Activated CD8-positive, alpha-beta memory T cell treated with anti-CD3 and anti-CD28 coated beads for 36 hours (primary cell): ENCODE measurements around the gene MYOCD. TPM values are rescaled to one million over a fixed set of nuclear protein-coding genes. Genes with fewer than 3 reads are reported as not detected.

Source experiments
- CTCF ChIA-PET: fragments of 350-600 bp; sonication (Branson Sonifier 250); formaldehyde crosslinking; loops from one replicate; lab custom pipeline; 2021; ENCODE audit warnings: antibody characterized with exemption; lab: Charles Lee
- POLR2A ChIA-PET: fragments of 350-600 bp; sonication (Branson Sonifier 250); formaldehyde crosslinking; loops from one replicate; lab custom pipeline; 2021; ENCODE audit warnings: antibody characterized with exemption; lab: Charles Lee
- total RNA-seq, 2 experiments: library from RNA; stranded (reverse); gene quantifications; one replicate each; pipeline ENCODE4 v1.2.3, GENCODE V29; 2021

MYOCD gene
- total RNA-seq, 2 experiments from 2014 or later, result not detected

DNA sequence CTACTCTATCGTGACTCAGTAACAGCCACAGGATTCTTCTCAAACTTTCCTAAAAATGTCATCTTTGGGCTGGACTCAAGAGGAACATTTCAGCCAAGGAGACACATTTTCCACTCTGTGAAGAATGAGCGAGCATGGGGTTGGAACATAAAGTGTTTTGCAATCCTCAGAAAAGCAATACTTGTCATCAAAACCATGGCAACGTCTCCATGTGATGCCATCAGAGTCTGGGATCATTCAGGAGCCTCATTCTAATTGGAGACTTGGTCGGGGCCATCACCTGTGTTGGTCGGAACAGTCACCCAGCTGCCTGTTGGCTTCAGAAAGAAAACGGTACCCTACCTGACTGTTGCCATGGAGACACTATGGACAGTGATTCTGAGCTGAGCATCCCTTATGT lies 25.5 kb downstream of the MYOCD start:
- ChIA-PET POLR2A (no interaction called here), CTCF (no interaction called here)

DNA sequence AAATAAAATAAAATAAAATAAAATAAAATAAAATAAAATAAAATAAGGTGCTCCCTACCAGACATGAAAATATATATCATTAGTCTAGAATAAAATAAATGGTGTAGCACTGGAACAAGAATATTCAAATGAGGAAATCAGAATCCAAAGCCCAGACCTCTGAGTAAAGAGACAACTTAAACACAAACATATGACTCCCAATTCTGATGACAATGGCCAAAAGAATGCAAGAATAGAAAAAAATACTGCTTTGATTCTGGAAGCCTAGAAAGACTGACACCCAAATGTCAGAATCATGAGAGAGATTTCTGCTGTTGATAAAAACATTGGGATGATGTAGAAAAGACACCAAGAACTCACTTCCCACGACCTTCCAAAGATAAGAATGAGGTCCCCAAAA lies 27.9 kb downstream of the MYOCD start:
- CTCF ChIA-PET, result no interaction called here

DNA sequence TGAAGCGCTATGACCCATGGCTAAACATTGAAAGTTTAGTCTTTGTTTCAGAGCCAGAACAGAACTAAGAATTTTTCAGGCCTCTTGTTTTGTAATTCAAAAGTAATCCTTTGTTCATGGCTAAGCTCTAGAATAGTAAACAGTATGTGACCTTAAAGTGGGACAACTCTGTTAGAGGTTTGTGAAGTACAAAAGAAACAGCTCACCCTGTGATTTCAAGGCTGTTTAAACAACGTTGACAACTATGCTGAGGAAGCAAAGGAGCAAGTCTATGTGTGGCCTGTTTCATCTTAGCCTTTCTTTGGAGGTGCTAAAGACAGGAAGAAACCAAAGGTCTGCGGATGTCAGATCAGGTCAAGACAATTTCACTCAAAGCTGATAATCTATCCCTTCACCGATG lies 40.4 kb downstream of the MYOCD start:
- POLR2A ChIA-PET, result no interaction called here
- CTCF ChIA-PET, result interaction anchor here (0.6 kb wide), 1 partner anchor 43 kb away, joined by 3 read pairs; no protein-coding TSS in a partner anchor

More for the DNA sequence above, 27.9 kb downstream of the MYOCD start:
- POLR2A ChIA-PET, result no interaction called here

DNA sequence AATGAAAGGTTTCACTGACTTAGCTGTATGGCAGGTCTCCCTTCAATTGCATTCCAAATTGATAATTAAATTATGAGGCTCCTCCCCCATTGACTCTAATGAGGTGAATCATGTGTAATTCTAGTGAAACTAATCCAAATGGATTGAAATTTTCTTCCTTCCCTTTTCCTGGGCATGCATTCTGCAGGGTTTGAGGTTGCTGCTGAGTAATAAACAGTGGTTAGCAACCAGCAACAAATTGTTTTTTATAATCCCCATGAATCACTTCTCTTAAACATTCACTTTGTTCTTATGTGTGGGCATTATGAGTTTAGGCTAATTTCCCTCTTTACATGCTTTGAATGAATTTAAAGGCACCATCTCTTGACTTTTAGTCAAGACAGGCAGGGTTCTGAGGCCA lies 43.4 kb downstream of the MYOCD start:
- CTCF ChIA-PET, result no interaction called here
- POLR2A ChIA-PET, result no interaction called here

DNA sequence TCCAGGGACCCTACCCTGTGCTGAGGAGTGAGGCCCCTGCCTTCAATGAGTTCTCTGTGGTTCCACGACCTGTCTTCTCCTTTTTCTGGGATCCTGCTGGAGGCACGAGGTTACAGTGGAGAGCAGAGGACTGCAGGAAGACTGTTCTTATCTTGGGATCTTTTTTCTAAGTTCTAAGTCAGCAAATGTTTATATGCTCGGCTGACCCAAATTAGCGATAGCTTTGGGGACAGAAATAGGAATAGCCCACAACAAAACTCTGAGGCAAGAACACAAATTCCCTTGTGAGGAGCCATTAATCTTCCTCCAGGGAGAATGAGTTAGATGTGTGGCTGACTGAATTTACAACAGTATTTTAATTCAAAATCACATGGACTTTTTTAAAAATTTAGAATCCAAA lies 46.7 kb downstream of the MYOCD start:
- POLR2A ChIA-PET, result no interaction called here
- CTCF ChIA-PET, result no interaction called here

DNA sequence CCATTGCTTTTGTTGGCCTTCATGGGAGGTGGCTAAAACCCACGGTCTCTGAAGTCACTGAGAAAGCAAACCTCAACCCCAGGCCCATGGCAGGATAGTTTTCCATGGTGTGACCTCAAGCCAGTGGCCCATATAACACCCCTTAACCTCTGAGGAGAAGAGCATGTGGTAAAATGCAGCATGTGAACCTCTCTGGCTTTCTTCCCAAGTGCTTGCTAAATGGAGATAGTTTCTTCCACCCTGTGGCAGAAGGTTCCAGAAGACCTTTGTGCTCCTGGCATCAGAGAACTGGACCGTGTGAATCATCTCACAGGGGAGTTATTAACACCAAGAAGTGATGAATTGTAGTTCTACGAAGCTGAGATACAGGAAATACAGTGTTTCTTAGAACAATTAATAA lies 47.3 kb downstream of the MYOCD start:
- ChIA-PET CTCF (no interaction called here), POLR2A (no interaction called here)

DNA sequence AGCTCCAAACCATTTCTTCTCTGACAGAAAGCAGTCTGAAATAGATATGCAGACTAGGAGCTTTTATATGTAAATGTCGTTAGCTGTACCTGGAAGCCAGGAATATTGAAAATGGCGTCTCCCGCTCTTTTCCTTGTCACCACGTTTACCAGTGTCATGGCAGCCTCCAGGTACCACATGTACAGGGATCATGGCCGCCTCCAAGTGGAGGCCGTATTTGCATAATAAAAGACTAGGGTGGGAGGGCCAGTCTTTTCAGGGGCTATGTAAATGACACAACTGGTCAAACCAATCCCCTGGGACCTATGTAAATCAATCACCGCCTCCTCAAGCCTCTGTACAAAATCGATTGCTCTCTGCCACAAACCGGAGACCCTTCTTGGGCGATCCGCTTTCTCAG lies 54.3 kb downstream of the MYOCD start:
- ChIA-PET POLR2A (no interaction called here), CTCF (interaction anchor here (0.7 kb wide), 2 partner anchors 33 to 118 kb away, joined by 3 to 4 read pairs; no protein-coding TSS in a partner anchor)

DNA sequence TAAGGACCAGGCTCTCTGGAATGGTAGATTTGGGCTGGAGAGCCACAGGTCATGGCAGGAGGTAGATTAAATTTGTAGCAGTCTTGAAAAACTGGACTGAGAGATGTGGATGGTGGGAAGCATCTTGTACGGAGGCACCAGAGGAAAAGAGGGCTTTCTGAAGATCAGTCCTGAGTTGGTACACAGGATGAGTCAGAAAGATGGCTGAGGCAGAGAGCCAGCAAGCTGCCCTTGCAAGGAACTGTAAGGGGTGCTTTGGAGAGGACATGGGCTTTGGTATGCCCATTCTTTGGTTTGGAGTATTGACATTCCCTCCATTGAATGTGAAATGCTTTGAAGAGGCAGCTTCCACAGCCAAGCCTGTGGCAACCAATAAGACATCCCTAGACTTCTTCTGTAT lies 55.9 kb downstream of the MYOCD start:
- ChIA-PET CTCF (no interaction called here), POLR2A (no interaction called here)

DNA sequence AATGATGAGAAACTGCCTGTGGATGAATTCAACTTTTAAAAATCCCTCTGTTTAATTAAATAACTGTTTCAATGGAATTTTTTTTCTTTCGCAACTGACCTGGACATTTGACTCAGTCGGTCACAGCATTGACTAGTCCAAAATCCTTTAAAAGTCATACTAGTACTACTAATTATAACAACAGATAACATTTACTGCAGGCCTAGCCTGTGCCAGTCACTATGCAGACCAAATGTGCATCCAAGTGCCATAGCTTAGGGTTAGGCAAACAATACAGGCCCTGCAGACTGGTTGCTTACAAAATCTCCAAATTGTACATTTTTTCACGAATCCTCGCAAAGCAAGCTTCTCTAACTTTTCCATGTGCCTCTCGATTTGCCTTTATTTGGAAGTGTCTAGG lies 56.6 kb downstream of the MYOCD start:
- POLR2A ChIA-PET, result no interaction called here
- CTCF ChIA-PET, result no interaction called here

DNA sequence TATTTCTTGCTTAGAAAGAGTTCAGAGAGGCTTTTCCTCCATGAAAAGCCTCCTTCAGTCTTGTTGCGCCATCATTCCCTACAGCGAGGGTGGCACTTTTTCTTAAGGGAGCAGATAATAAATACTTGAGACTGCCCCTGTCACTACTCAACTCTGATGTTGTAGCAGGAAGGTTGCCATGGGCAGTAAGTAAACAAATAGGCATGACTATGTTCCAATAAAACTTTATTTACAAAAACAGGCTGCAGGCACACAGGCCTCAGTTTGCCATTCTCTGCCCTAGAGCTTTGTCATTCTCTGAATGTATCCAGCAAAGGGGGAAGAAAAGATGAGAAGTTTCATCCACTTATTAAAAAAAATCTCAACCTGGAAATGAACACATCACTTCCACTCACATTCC lies 60.4 kb downstream of the MYOCD start:
- ChIA-PET POLR2A (no interaction called here), CTCF (no interaction called here)

DNA sequence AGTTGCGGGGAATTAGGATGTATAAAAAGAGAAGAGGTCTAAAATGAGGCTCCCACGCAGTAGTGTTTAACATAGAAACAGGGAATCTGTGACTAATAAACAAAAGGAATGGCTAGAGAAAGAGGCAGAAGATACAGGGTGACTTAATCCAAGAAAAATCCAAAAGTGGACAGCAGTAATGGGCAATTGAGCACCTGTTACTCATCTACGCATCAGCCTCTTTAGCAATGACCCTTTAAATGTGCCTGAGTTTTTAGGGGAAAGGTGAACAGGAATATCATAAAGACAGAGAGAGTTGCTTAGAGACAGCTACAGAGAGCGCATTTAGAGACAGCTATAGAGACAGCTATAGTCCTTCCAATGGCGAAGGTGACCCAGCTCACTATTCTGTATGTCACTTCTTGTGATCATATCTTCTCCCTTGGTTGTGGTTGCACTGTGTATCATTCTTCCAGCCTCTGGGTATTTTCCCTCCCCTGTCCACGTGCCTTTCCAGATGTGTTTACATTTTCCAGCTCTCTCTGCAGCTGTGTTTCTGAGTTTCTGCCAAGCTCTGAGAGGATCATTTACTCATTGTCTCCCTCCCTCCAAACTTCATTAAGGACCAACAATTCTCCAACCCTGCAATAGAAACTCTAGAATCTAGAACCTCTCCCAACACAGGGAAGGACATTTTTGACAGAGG lies 61.5 kb downstream of the MYOCD start:
- POLR2A ChIA-PET, result no interaction called here
- CTCF ChIA-PET, result no interaction called here

DNA sequence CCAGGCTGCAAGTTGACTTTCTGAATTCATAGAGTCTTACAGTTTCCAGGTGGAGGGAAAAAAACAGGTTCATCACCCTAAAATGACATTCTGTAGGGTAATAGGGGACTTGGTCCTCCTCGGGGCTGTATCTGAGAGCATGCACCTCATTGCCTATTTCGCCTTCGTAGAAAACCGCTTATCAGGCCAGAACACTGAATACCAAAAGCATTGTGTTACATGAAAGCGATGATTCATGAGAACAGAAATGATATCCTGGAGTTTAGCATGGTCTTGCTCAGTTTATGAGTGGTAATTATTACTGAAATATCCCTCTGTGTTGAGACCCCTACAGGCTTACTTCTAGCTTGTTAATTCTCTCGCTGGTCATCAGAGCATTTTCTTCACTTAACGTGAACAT lies 62.2 kb downstream of the MYOCD start:
- CTCF ChIA-PET, result no interaction called here
- POLR2A ChIA-PET, result no interaction called here

DNA sequence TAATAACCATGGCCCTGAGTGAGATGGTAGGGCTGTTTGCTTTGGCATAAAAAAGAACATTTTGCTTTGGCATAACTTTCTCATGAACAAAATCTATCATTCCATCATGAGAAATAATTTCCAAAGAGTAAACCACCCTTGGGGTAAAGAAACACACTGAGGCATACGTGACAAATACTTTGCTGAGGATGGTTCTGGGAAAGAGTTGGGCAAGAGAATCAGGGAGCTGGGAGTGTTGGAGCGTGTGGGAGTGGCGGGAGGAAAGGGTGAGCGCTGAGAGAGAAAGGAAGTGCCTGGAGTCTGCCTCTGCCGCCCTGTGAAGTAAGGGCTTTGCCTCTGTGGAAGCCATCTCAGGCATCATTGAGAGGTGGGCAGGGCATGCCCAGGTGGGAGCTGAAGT lies 63.4 kb downstream of the MYOCD start:
- ChIA-PET POLR2A (no interaction called here), CTCF (no interaction called here)

DNA sequence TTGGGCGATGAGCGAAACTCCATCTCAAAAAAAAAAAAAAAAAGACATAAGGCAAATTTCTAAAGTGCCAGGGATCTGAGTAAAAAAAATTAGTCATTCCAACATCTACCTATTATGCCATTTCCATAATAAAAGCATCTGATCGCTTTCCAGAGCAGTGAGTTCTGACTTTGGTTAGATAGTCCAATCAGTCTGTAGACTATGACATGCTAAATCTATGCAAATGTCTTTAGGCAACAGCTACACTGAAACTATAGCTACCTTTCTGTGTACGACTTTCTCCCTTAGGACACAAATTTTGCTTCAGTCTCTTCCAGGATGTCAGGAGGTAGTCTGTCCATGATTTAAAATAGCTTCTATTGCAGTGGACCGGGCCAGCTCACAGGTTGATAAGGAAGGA lies 64.7 kb downstream of the MYOCD start:
- ChIA-PET CTCF (no interaction called here), POLR2A (no interaction called here)

DNA sequence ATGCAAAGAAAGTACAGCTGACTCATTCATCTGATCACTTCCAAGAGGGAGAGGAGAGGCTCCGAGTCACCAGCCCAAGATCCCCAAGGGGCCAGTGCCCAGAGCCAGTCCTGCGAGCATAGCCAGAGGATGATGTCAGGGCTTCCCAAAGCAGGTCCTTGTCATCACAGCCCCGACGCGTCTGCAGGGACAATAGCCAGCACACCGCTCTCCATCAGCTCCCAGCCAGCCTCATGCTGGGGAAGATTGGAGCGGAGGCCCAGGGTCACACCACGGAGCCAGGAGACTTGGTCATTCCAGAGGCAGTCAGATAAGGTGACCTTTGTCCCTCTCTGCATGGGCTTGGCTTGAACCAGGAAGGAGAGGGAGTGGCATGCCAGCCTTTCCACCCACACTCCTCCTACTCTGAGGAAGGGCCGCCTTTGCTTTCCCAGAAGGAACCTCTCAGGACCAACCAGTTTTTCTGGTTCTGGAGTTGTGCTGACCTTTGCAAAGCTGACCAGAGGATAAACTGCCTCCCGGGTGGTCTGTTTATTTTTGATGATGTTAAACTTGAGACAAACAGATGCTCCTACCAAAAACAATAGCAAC lies 65.3 kb downstream of the MYOCD start:
- POLR2A ChIA-PET, result no interaction called here
- CTCF ChIA-PET, result no interaction called here

DNA sequence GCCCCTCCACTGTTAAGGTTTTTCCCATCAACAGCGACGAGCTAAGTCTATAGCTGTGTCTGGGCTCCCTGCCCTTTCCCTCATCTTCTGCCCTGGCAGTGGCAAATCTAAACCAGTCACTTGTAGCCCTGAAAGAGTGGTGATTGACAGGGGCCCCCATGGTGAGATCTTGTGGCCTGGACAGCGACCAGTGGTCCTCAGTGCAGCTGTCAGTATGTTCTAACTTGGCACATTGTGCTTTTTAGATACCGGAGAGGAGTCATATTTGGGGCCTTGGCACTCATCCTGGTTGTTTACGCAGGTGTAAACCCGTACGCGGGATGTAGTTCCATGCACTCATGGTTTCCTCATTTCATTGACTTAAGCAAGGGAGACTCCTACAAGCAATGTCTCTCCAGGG lies 66.1 kb downstream of the MYOCD start:
- POLR2A ChIA-PET, result no interaction called here
- CTCF ChIA-PET, result no interaction called here

DNA sequence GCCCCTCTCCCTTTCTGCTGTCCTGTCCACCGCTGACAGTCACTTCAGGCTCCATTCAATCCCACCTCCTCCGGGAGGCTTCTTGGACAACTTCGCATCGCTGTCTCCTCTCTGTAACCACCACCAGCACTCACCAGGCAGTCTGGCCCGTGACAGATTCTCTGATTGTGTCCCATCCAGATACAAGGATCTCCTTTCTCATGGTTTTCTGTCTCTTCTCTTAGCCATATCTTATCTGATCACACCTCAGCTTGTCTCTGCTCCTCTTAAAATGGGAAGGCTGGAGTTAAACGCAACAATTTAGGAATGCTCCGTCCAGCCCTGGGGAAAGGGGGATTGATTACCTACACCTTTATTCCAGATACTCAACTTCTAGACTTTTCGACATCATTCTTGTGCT lies 66.7 kb downstream of the MYOCD start:
- POLR2A ChIA-PET, result no interaction called here
- CTCF ChIA-PET, result no interaction called here

DNA sequence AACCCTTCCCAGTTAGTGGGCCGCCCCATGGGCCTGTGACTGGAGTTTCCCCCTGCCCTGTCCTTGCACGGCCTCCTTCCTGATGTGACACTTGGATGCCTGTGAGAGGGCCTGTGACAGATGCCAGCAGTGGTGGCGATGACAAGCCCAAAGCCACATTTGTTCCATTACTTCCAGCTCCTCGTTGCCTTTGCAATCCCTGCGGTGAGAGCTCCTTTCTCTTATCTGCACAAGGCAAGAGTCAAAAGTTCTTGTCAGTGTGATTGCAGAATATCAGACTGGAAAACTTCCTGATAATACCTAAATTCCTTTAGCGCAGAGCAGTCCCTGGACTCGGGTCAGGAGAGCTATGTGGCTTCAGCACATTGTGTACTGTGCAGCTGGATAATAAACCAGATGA lies 69.2 kb downstream of the MYOCD start:
- POLR2A ChIA-PET, result no interaction called here
- CTCF ChIA-PET, result interaction anchor here (0.6 kb wide), 1 partner anchor 688 kb away, joined by 3 read pairs; no protein-coding TSS in a partner anchor

DNA sequence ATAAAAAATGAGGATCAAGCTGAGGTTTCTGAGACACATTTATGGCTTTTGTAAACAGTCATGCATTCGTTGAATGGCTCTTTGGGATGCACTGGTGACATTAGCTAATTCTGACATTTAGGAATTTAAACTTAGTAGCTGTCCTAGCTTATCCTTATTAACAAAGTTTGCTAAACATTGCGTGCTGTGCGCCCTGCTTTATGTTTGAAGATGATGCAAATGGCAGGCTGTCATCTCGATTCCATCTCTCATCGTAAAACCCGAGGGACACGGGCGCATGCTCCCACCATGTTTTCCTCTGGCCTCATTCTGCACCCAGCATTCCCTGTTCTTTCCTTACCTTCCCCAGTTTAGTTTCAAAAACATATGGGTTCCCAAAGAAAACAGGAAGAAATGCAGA lies 69.8 kb downstream of the MYOCD start:
- POLR2A ChIA-PET, result no interaction called here

DNA sequence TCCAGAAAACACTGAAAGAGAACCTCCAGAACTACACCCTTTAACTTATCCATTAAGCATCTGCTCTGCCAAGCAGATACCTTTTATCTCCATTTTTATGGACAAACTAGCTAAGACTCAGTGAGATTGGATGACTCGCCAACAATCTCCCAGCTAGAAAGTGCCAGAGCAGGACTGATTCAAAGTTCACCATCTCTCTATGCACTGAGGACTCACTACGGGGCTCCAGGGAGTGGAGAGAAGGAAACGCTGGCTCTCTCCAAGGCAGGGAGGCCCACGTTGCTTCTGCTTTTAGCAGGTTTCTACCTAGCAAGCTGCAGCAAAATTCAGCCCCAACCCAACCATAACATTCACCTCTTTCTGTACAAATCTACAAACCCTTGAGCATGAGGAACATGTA lies 70.8 kb downstream of the MYOCD start:
- ChIA-PET CTCF (no interaction called here), POLR2A (no interaction called here)

More for the DNA sequence above, 69.8 kb downstream of the MYOCD start:
- CTCF ChIA-PET, result no interaction called here

DNA sequence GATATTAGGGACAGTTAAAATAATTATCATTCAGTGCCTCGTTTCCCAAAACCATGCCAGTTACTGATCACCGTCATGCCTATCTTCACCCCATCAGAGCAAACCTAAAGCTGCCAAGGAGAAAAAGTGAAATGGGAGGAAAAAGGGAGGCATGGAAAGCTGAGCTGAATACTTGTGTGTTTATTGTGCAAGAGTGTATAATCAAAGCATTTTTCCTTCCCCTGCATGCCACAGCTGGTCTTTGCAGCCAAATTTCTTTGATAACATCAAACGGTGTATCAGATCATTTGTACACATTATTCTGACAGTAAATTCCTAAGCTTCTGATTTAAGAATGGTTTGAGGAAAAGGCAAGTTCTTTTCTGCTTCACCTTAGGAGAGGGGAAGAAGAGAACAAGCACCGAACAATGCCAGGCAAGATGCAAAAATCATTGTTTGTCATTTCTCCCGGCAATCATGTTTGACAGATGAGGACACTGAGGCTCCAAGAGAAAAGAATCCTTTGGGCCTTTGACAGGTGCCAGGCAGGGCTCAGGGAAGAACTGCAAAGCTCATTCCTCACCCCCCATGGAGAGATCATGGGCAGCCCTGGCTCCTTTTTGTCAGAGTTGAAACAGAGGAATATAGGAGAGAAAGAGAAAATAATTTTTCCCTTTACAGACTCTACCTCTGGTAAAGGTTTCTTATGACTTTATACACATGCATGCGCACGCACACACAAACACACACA lies 72.2 kb downstream of the MYOCD start:
- CTCF ChIA-PET, result no interaction called here
- POLR2A ChIA-PET, result no interaction called here
